HG02623 (cell line): ENCODE results near the gene POLR2F.
"Not testable (repeated sequence)": the region's sequence is repeated elsewhere in the genome, so short reads cannot be mapped to it uniquely, and the experiment has no call there.

Experiments used
- ATAC-seq: cut with Tn5 transposase; IDR thresholded peaks from one replicate; pipeline ENCODE4 v1.9.1; 2021; ENCODE audit warnings: moderate library complexity; ENCODE audit not compliant: unreplicated experiment

The POLR2F gene

GRCh38 chr22:37925330-37925729 is 28.2 kb upstream of the POLR2F start:
- ATAC-seq = no peak

- ATAC-seq = no peak
These were observed 27.7 kb upstream of the POLR2F start for GRCh38 chr22:37925767-37926166.

DNA sequence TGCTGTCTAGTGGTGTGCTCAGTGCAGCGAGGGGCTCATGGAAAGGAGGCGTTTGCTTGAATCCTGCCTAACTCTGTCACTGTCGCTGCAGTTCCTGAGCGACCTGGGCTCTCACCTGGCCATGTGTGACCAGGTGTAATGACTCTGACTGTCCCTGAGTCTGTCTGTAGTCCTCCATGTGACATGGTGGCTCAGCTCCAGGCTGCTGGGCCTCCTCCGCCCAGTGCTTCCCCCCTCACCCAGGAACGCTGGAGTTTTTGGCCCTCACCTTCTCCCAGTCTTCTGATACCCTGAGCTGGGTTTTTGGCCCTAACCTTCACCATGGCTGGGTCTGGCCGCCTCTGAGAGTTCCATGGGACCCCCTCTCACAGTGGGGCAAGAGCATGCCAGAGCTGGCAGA is 27.1 kb upstream of the POLR2F start:
- no peak for ATAC-seq

GRCh38 chr22:37926771-37927636 is 26.5 kb upstream of the POLR2F start:
- ATAC-seq = no peak

- no peak for ATAC-seq
These were observed 25.9 kb upstream of the POLR2F start for GRCh38 chr22:37927637-37927936.

- no peak for ATAC-seq
These were observed 24.1 kb upstream of the POLR2F start for GRCh38 chr22:37929390-37929789.

DNA sequence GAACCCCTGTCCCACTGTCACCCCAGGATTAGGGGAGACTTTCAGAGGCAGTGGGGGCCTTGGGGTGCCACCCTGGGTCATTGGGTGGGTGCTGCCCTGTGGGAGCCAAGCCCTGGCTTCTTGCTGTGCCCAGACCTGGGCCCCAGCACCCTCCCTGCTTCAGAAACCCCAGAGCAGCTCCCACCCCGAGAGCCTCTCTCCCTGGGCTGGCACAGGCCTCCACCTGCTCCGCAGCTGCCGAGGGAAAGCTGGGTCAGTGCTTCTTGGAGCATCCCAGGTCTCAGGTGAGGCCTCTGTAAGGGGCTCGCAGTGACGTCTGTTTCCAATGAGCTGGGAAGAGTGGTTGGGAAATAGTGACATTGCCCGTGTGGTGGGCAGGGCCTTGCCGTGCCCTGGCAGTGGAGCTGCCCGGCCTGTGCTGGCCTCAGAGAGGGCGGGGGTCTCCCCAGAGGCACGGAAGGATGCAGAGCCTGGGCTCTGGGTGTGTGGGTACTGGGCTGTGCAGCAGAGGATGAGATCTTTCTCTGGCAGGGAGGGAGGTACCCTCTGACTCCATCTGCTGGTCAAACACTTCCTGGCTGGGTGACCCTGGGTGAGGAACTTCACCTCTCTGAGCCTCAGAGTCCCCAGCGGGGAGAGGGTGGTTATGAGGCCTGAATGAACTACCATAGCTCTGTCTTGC is 23.1 kb upstream of the POLR2F start:
- ATAC-seq = no peak

DNA sequence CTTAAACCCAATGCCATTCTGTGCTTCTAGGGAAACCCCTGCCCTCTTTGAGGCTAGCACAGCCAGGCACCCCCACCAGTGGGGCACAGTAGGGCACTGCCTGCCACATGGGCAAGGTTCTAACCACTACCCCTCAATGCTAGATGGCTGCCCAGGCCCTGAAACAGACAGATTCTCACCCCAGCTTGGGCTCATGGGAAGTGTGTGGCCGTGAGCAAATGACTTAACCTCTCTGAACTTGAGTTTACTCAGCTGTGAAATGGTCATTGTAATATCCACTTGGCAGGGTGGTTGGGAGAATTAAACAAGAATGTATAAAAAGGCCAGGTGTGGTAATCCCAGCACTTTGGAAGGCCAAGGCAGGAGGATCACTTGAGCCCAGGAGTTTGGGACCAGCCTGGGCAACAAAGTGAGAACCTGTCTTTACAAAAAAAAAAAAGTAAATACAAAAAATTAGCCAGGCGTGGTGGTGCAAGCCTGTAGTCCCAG is 22.5 kb upstream of the POLR2F start:
- ATAC-seq = no peak

- no peak for ATAC-seq
These were observed 21.6 kb upstream of the POLR2F start for GRCh38 chr22:37931893-37932389.

DNA sequence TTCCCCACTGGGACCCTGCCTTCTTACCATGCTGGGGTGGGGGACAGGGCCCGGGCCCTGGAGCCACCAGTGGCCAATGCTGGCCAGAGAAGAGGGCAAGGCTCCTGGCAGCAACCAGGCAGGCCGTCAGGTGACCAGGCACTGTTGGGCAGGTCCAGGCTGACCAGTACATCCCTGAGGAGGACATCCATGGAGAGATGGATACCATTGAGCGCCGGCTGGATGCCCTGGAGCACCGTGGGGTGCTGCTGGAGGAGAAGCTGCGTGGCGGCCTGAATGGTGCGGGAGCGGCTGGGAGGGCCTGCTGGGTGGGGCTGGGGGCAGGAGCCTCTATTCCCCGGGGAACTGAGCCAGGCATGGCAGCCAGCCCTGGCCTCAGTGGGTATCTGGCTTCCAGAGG is 21.1 kb upstream of the POLR2F start:
- no peak for ATAC-seq

DNA sequence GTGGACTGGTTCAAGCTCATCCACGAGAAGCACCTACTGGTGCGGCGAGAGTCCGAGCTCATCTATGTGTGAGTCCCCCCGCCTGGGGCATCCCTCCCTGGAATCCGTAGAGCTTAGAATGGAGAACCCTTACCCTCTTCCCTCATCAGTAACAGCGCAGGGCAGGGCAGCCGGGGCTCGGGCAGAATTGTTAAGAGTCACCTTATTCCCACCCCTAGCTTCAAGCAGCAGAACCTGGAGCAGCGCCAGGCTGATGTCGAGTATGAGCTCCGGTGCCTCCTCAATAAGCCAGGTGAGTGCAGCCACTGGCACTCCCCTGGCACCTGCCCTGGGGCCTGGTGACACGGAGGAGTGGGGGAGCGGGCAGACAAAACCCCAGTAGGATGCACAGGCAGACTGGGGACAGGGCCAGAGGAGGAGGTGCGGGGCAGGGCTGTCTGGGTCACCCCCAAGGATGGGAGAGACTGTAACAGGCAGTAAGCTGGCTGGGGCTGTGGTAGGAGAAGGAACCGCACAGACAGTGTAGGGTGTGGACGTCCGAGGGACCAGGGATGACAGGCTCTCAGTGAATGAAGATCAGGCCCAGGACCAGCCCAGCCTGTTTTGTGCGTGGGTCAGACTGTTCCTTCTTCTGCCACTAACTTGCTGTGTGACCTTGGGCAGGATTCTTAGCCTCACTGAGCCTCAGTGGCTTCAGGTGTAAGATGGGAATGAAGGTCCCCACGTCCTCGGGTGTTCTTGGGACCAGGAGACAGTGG is 20.5 kb upstream of the POLR2F start:
- ATAC-seq = no peak

GRCh38 chr22:37933711-37934376 is 19.7 kb upstream of the POLR2F start:
- peak; percentile 70 for ATAC-seq

DNA sequence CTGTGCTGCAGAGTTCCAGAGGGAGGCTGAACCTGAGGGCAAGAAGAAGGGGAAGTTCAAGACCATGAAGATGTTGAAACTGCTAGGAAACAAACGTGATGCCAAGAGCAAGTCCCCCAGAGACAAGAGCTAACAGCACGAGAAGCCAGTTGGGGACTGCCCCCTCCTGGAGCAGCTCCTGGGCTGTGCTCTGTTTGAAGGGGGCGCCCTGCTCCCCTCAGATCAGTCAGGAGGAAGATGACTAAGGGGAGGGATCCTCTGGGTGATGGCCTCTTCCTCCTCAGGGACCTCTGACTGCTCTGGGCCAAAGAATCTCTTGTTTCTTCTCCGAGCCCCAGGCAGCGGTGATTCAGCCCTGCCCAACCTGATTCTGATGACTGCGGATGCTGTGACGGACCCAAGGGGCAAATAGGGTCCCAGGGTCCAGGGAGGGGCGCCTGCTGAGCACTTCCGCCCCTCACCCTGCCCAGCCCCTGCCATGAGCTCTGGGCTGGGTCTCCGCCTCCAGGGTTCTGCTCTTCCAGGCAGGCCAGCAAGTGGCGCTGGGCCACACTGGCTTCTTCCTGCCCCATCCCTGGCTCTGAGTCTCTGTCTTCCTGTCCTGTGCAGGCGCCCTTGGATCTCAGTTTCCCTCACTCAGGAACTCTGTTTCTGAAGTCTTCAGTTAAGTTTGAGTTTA is 12.7 kb upstream of the POLR2F start:
- ATAC-seq = no peak

DNA sequence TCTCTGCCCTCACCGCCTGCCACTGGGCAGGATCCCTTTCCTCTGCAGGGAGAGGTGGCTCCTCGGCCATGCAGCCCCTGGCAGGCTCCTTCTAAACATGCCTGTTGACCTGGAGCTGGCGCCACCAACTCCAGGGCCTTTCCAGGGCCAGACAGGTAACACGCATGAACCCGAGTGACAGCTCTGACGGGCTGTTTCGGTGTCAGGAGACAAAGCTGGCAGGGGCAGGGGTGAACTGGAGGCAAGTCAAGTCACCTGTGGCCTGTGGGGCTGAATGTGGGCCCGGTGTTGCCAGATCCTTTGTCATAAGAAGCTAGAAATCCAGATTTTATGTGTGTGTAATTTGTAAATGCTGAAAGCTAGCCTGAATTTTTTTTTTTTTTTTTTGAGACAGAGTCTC is 11.4 kb upstream of the POLR2F start:
- ATAC-seq = no peak

- ATAC-seq = no peak
These were observed 10.2 kb upstream of the POLR2F start for GRCh38 chr22:37943136-37943824.

GRCh38 chr22:37943825-37944198 is 9.7 kb upstream of the POLR2F start:
- no peak for ATAC-seq

DNA sequence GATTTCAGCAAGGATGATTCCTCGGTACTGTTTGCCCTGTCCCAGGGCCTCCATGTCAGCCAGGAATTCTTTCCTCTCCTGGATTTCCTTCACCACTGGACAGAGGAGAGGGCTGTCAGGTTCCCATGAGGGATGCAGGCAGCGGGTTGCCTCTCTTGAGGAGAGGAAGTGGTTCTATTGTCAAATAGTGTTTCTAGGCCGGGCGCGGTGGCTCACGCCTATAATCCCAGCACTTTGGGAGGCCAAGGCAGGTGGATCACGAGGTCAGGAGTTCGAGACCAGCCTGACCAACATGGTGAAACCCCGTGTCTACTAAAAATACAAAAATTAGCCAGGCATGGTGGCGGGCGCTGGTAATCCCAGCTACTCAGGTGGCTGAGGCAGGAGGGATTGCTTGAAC is 9.1 kb upstream of the POLR2F start:
- not testable (repeated sequence) for ATAC-seq

DNA sequence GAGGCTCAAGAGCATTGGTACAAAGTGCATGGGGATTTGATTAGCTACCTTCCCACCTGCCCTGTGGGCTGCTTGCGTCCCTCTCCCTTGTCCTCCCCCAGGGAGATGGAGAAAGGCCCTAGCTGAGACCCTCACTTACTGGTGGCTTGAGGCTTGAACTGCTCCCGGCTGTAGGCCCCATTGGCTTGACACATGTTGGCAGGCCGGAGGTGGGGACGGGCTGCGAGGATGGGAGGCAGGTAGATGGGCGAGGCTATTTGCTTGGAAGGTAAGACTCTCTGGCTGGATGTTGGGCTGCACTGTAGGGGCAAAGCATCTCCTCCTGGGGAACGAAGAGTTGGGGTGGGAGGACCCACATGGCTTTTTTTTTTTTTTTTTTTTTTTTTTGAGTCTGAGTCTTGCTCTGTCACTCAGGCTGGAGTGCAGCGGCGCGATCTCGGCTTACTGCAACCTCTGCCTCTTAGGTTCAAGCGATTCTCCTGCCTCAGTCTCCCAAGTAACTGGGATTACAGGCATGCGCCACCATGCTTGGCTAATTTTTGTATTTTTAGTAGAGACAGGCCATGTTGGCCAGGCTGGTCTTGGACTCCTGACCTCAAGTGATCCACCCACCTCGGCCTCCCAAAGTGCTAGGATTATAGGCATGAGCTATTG is 6.2 kb upstream of the POLR2F start:
- not testable (repeated sequence) for ATAC-seq

- no peak for ATAC-seq
These were observed 2.2 kb upstream of the POLR2F start for GRCh38 chr22:37951305-37951704.
